Measurements from ENCODE around the gene TRIM52.
"Not testable (repeated sequence)": the region's sequence is repeated elsewhere in the genome, so short reads cannot be mapped to it uniquely, and the experiment has no call there.

The TRIM52 gene

GRCh38 chr5:181233088-181233800, 27.7 kb downstream of the TRIM52 start:
- DNase-seq = no peak

- no peak for DNase-seq
These were observed 28.4 kb downstream of the TRIM52 start for GRCh38 chr5:181232593-181232992.

GRCh38 chr5:181231432-181231831, 29.5 kb downstream of the TRIM52 start:
- no peak for DNase-seq

DNA sequence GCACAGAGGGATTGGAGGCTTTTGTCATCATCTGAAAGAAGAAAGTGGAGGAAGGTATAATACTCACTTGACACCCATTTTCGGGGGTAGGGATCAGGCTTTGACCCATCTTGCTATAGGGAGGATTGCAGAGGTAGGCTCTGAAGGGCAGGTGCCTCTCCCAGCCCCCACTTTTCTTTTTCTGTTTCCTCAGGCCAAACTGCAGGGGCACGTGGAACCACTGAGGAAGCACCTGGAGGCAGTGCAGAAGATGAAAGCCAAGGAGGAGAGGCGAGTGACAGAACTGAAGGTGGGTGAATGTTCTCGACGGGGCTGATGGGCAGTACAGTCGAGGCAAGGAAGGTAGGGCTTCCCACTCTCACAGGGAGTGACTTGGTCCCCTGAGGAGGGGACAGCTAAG, 30.4 kb downstream of the TRIM52 start:
- no peak for DNase-seq

- DNase-seq = no peak
These were observed 30.9 kb downstream of the TRIM52 start for GRCh38 chr5:181229996-181230395.

DNA sequence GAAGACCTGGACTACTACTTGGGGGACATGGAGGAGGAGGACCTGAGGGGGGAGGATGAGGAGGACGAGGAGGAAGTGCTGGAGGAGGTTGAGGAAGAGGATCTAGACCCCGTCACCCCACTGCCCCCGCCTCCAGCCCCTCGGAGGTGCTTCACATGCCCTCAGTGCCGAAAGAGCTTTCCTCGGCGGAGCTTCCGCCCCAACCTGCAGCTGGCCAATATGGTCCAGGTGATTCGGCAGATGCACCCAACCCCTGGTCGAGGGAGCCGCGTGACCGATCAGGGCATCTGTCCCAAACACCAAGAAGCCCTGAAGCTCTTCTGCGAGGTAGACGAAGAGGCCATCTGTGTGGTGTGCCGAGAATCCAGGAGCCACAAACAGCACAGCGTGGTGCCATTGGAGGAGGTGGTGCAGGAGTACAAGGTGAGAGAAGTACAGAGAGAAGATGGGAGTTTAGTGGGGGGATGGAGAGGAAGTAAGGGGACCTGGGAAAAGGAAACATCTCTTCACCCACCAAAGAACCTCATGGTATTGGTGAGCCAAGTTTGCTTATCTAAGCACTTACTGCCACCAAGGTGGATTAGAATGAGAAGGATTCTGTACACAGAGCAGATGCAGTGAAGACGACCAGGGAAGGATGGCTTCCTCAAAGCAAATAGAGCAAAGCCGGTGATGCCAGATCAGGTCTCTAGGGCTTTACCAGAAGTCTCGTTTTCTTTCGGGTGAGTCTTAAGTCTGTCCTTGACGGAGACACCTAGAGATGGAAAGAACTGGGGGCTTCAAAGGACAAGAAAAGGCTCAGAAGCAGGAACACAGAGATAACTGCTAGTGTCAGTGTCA, 36.3 kb downstream of the TRIM52 start:
- no peak for DNase-seq

DNA sequence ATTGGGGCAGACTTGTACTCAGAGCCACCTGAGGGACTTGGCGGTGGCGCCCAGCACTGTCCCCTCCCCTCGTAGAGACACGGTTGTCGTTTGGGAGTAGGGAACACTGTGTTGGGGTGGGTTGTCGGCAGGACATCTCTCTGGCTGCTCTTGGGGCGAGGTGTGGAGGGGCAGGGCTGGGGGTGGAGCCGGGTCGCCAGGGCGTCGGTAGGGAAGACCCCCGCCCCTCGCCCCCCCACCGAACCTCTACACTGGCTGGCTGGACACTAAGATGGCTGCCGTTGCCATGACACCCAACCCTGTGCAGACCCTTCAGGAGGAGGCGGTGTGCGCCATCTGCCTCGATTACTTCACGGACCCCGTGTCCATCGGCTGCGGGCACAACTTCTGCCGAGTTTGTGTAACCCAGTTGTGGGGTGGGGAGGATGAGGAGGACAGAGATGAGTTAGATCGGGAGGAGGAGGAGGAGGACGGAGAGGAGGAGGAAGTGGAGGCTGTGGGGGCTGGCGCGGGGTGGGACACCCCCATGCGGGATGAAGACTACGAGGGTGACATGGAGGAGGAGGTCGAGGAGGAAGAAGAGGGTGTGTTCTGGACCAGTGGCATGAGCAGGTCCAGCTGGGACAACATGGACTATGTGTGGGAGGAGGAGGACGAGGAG, 37.1 kb downstream of the TRIM52 start:
- no peak for DNase-seq

DNA sequence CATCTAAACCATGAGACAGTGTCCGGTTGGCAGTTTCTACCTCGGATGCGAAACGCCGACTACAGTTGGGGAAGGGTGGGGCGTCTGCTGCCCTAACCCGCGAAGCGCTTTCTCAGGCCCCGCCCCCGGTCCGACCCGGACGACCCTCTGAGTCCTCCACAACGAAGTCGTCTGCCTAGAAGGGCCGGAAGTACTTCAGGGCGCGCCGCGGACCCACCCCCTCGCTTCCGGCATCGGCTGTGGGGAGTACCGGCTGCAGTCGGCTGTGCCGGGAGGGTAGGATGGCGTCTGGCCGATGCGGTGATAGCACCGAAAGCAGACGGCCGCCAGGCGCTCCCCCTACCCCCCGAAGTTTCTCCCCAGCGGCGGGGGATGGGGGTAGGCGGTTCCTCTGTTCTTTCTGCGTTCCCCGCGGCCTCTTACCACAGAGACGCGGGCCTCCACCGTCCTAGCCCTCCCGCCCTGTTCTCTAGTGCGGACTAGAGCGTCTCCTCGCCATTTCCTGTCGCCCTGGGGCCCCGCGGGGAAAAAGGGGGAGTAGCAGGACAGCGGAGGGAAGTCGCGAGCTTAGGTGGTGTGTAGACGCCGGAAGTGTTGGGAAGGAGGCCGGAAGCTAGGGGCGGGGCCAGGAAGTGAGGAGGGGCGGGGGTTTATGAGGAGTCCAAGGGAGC, 37.8 kb downstream of the TRIM52 start, which contains the start of gene TRIM41:
Gene TRIM41, plus strand, starts transcription at position 224 of the 671 bp plus-strand sequence. CDS start 719 bp downstream, outside the sequence.
- no peak for DNase-seq

GRCh38 chr5:181222630-181223057, 38.3 kb downstream of the TRIM52 start:
- DNase-seq = no peak

- no peak for DNase-seq
These were observed 38.9 kb downstream of the TRIM52 start for GRCh38 chr5:181221792-181222629.

GRCh38 chr5:181221105-181221791, 39.7 kb downstream of the TRIM52 start:
- no peak for DNase-seq

- no peak for DNase-seq
These were observed 40.8 kb downstream of the TRIM52 start for GRCh38 chr5:181220178-181220515.

GRCh38 chr5:181219262-181220177, 41.4 kb downstream of the TRIM52 start:
- no peak for DNase-seq

GRCh38 chr5:181218795-181219124, 42.2 kb downstream of the TRIM52 start:
- DNase-seq = no peak

DNA sequence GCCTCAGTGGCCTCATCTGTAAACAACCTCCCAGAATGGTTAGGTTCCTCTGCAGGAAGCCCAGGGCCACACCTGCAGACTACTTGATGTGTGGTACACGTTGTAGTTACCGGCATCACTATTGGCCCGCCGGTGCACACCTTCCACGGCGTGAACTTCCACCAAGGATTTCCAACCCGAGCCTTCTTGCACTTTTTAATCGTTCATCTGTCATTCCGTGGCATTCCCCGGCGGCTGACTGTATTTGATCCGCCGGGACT, 43.2 kb downstream of the TRIM52 start:
- DNase-seq = no peak

DNA sequence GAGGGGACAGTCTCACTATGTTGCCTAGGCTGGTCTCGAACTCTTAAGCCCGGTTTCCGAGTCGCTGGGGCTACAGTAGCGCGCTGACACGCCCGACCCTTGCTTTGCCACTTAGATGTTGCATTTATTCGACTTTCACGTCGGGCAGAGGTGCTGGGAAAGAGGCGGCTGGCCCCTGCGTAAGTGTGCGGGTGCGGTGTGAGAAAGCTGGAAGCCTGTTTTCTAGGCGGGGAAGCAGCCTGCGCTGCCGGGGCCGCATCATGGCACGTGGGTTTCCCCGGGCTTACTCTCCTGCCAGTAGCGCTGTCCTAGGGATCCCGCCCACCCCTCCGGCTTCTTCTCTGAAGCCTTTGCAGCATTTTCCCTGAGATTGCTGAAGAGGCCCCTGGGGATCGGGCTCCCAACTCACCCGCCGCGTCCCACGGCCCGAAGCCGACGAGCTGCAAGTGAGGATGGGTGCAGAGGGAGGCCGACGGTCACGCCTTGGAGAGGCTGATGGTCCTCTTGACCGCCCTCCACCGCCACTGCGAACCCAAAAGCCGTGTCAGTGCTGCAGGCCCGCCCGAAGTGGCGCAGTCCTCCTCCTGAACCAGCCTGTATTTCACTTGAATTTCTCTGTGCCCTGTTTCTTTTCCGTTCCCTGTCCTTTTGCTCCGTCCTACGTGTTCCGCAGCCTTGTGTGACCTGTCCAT, 43.7 kb downstream of the TRIM52 start:
- no peak for DNase-seq

- no peak for DNase-seq
These were observed 44.6 kb downstream of the TRIM52 start for GRCh38 chr5:181215997-181216989.

DNA sequence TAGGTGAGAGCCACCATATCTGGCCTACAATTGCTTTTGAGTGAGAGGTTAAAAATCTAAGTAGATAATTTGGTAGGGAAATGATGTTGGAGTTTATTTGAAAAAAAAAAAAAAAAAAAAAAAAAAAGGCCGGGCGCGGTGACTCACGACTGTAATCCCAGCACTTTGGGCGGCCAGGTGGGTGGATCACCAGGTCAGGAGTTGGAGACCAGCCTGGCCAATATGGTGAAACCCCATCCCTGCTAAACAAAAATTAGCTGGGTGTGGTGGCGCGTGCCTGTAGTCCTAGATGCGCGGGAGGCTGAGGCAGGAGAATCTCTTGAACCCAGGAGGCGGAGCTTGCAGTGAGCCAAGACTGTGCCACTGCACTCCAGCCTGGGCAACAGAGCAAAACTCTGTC, 46.7 kb downstream of the TRIM52 start:
- DNase-seq = not testable (repeated sequence)

DNA sequence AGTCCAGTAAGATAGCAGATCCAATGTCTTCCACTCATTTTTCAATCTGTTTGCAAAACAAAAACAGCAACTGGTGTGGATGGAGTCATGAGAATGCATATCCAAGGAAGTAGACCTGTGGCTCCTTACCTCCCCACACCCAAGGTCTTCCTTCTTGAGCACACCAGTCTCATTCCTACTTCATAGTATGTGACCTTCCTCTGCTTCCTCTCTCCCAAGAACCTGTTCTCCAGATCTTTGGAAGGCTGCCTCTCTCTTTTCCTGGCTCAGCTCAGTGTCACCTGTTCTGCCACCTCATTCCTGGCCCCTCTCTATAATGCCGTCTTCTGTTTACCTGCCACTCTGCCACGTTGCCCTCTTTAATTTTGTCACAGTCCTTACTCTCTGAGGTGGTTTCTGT, 48.0 kb downstream of the TRIM52 start:
- DNase-seq = no peak
